DMS 273 (cell line): ENCODE data around the gene NHS.
"Not testable (repeated sequence)": the region's sequence is repeated elsewhere in the genome, so short reads cannot be mapped to it uniquely, and the experiment has no call there.

Experiments used
- DNase-seq: peaks from one replicate; lab custom pipeline; 2025; ENCODE audit not compliant: unreplicated experiment; lab: John Stamatoyannopoulos, UW

Gene NHS

GRCh38 chrX:17446269-17446668, 71.3 kb downstream of the NHS start:
- DNase-seq: not testable (repeated sequence)

- no peak for DNase-seq
Measured at GRCh38 chrX:17448188-17448587, 73.2 kb downstream of the NHS start.

DNA sequence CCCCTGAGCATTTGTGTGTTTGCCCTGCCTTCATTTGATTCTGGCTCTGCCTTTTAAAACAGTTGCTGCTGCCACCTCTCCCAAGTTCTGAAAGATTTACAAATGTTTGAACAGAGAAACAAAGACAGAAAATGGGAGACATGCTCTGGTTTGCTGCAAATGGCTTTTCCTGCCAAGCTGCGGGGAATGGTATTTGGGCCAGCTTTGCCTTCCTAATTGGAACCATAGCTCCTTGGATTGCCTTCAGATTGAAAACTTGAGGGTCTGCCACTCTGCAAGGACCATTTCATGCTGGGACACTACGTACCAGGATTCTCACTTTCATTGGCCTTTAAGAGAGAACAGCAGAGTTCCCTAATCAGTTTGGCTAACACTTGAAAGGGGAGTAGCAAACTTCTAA, 74.9 kb downstream of the NHS start:
- no peak for DNase-seq

- DNase-seq: no peak
Measured at GRCh38 chrX:17453788-17454187, 78.8 kb downstream of the NHS start.

DNA sequence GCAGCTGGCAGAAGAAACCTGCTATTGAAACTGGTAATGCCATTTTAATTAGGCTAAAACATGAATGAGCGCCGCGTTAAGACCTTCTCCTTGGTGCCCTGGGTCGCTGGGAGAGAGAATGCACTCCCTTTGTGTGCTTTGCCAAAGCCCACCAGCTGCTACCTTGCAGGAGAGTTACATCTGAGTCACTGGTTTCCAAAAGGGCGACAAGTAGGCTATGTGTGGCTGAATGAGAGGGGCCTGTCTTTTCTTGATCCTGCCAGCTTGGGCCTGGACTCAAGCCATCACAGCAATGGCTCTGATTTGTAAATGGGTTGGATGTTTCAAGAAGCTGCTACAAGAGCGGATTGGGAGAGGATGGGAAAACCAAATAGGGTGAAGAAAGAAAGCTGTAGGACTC, 81.5 kb downstream of the NHS start:
- DNase-seq: peak; percentile 57

GRCh38 chrX:17459008-17459611, 84.1 kb downstream of the NHS start:
- DNase-seq: peak; percentile 84

- DNase-seq: peak; percentile 37
Measured at GRCh38 chrX:17459661-17460060, 84.7 kb downstream of the NHS start.

DNA sequence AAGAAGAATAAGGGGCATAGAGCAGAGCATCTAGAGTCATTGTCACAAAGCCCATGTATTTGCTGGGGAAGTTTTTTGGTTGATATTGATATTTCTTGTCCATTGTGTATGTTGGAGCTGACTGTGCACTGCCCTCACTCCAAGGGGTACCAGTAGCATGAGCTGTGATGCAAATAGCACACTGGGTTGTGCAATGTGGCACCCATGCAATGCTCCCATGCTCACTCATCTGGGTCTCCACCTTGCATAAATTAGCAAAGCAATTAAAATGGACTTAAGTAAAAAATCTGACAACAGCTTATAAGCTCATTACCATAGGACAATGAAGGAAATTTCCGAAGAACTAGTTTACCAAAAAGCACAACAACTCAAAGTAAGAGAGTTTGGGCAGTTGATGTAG, 87.9 kb downstream of the NHS start:
- DNase-seq: no peak

DNA sequence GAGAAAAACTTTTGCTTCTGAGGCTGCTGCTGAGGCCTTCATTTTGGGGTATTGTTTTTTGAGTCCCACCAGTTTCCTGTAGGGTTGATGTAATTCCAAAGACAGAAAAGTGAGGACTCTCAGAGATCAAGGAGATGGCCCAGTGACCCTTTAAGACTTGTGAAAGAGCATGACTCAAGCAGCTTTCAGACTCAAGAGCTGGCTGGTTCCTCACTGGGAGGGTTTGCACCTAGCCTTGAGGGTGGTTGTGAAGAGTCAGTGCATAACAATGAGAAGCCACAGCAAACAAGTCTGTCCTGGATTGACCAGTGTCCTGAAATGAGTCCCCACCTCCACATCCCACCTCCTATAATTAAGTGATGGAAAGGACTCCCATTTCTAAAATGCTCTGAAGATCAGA, 89.2 kb downstream of the NHS start:
- DNase-seq: no peak

GRCh38 chrX:17465201-17465600, 90.2 kb downstream of the NHS start:
- DNase-seq: no peak

DNA sequence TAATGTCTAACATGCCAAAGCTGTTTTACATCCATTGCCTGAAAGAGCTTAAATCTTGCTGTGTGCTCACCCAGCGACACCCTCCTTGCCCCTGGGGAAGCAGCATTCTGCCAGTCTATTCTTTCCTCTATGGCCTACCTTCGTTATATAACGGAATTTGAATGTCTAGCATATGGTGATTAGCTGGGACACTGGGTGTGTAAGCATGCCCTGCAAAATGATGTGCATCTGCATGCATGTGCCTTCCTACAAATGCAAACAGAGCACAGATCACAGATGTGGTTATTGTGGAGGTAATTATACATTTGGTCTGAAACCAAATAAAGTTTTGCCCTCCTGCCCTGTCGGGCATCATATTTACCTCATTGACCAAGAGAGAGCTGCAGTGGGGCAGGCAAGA, 90.8 kb downstream of the NHS start:
- DNase-seq: peak; percentile 9

GRCh38 chrX:17470136-17470535, 95.1 kb downstream of the NHS start:
- no peak for DNase-seq

DNA sequence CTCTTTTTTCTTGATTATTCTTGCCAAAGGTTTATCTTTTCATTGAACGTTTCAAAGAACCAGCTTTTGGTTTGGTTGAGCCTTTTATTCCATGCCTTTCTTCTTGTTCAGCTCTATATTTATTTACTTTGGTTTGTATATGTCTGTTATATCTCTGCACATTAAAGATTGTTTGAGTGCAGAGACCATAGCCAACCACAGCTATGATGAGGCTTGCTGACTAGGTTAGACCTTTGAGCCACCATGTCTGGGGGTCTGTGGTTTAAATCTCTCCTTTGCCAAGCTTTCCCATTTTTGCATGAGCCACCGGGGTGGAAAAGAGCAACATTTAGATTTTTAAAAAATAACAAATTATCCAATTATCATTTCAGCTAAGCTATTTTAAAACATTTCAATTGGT, 96.1 kb downstream of the NHS start:
- no peak for DNase-seq

DNA sequence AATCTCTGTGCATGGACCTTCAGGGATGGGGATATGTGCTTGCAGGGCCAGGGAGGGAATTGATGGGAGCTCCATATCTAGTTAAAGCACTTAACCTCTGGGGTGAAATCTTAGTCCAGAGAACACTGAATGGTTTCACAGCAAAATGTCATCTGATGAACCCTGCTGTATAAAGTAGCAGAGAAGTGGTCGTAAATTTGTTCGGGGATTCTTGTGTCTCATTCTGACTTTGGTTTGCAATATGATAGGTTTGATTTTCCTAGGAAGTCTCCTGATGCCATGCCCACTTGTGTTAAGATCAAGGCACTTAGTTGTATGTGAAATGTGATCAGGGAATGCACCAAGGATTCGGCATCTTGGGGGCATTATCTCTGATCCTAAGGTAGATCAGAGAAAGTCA, 96.9 kb downstream of the NHS start:
- no peak for DNase-seq

- DNase-seq: no peak
Measured at GRCh38 chrX:17472424-17472823, 97.4 kb downstream of the NHS start.

DNA sequence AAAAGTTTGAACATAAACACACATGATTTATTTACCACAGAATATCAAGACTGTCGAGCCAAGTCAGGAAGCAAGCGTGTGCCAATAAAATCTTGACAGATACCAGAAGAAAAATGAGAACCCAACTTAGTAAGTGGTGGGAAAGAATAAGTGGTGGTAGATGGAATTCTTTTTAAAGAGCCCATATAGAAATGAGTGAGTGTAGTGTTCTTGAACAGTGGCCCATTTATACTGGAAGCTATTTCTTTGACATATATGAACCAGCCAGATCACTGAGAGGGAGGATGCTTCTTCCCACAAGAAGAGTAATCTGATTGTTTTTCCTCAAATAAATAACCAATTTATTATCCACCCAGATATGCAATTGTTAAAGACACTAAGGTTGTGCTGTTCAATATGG, 98.0 kb downstream of the NHS start:
- DNase-seq: no peak

DNA sequence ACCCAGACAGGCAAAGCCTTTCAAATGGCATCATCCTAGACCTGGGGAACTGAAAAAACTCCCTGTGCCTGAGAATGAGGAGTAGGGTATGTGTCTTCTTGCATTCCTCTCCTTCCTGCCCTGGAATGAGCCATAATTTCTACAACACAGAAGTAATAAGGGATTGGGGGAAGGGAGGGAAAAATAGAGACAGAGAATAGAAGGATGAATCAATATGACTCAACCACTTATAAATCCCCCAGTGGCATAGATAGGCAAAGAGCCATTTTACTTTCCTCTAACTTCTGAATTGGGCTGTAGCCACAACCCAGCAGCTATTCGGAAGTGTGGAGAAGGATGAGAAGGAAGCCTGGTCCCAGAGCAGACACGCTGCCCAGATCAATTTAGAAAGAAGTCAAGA, 99.9 kb downstream of the NHS start:
- no peak for DNase-seq

- no peak for DNase-seq
Measured at GRCh38 chrX:17475449-17476217, 100.6 kb downstream of the NHS start.

DNA sequence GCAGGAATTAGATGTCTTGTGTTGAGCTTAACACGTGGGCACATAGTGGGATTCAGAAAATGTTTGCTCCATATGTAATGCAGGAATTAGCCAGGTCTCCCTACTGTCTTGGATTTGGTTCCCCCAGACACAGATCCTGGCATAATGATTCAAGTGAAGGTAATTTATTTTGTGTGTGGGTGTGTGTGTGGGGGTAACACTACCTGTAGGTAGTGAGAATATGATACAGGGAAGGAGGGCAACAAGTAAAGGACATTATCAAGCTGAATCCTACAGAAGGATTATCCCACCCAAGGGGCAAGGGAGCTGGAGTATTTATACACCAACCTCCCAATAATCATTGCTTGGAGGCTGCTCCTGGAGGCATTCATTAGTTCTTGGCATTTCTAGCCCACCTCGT, 101.4 kb downstream of the NHS start:
- no peak for DNase-seq

DNA sequence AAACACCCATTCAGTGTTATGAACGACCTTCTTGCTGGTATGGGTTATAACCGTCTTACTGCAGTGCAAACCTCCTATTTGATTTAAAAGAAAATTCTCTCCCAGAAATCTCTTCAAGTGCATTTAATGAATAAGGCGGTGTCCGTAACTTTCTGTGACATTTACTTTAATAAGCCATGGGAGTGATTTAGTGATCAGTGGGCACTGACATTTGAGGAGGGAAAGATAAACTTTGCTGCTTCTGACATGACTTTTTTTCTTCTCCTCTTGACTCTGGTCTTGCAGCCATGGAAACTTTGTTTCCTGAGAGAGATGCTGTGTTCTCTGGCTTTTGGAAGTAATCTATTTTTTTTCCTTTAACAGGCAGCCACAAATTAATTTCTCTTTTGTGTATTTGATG, 106.1 kb downstream of the NHS start:
- no peak for DNase-seq

DNA sequence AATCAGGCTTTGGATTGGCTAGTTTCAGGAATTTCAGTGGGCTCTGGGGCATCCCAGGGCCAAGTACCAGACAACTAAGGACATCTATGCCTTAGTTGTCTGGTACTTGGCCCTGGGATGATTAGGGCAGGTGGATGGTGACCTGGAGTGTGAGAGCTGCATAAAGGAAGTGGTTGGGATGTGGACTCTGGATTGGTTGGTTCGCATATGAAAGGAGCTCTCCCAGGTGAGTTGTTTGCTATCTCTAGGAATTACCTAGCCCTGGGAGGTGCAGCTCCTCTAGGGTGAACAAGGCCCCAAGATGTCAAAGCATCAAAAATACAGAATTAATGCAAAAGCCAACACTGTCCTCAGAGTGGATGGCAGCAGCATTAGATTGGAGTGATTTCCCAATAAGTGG, 109.6 kb downstream of the NHS start:
- DNase-seq: no peak

- no peak for DNase-seq
Measured at GRCh38 chrX:17485391-17485790, 110.4 kb downstream of the NHS start.

DNA sequence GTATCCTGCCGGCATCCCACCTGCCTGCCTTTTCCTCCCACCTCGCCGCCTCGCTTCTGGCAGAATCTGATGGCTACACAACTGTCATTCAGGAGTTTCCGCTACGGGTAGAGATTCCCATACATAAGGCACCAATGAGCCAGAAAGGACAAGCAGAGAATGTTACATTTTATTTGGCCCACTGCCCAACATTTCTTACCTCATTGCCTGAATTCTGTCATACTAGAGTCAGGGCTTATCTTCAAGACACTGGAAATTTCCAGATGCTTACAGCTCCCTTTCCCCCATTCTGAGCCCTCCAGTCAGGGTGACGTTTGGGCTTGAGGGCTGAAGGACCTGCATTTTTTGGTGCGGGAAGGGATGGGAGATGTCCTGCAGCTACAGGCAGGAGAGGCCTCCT, 113.0 kb downstream of the NHS start:
- no peak for DNase-seq
